ENCODE results near the gene CPED1.
"Not testable (repeated sequence)": the region's sequence is repeated elsewhere in the genome, so short reads cannot be mapped to it uniquely, and the experiment has no call there.

DNA sequence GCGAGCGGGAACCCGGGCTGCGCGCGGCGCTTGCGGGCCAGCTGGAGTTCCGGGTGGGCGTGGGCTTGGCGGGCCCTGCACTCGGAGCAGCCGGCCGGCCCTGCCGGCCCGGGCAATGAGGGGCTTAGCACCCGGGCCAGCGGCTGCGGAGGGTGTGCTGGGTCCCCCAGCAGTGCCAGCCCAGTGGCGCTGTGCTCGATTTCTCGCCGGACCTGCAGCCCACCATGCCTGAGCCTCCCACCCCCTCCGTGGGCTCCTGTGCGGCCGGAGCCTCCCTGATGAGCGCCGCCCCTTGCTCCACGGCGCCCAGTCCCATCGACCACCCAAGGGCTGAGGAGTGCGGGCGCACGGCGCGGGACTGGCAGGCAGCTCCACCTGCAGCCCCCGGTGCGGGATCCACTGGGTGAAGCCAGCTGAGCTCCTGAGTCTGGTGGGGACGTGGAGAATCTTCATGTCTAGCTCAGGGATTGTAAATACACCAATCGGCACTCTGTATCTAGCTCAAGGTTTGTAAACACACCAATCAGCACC, 71.5 kb downstream of the CPED1 start:
- TF ChIP-seq, protein P1, sequence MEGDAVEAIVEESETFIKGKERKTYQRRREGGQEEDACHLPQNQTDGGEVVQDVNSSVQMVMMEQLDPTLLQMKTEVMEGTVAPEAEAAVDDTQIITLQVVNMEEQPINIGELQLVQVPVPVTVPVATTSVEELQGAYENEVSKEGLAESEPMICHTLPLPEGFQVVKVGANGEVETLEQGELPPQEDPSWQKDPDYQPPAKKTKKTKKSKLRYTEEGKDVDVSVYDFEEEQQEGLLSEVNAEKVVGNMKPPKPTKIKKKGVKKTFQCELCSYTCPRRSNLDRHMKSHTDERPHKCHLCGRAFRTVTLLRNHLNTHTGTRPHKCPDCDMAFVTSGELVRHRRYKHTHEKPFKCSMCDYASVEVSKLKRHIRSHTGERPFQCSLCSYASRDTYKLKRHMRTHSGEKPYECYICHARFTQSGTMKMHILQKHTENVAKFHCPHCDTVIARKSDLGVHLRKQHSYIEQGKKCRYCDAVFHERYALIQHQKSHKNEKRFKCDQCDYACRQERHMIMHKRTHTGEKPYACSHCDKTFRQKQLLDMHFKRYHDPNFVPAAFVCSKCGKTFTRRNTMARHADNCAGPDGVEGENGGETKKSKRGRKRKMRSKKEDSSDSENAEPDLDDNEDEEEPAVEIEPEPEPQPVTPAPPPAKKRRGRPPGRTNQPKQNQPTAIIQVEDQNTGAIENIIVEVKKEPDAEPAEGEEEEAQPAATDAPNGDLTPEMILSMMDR (IDR thresholded peaks at IDR 0.05; ENCODE audit: low read length), result not testable (repeated sequence)
- not testable (repeated sequence) for TF ChIP-seq EZH2phosphoT487 (IDR thresholded peaks at IDR 0.05; ENCODE audit: low read length)
